GM12873 (cell line): Measurements from ENCODE around the gene COTL1.

Experiments
- CTCF ChIP-seq: IDR thresholded peaks from 2 replicates; pipeline ENCODE4 v1.5.1; 2012; ENCODE audit warnings: low read depth, mild to moderate bottlenecking, moderate library complexity, low read length, control low read depth; ENCODE audit not compliant: insufficient read depth; ENCODE audit errors: missing control alignments

The COTL1 gene

GRCh38 chr16:84617791-84618580, at the start of gene COTL1:
COTL1 (minus strand) TSS chr16:84618078; CDS start chr16:84617914, 164 bp downstream.
- TF ChIP-seq CTCF: no peak

- TF ChIP-seq CTCF: no peak
Measured at GRCh38 chr16:84665843-84666242, 48.0 kb upstream of the COTL1 start.

- TF ChIP-seq CTCF: no peak
Measured at GRCh38 chr16:84665359-84665758, 47.5 kb upstream of the COTL1 start.

GRCh38 chr16:84663433-84664101, 45.7 kb upstream of the COTL1 start:
- TF ChIP-seq CTCF: no peak

GRCh38 chr16:84662471-84662870, 44.6 kb upstream of the COTL1 start:
- TF ChIP-seq CTCF: no peak

GRCh38 chr16:84661418-84662060, 43.7 kb upstream of the COTL1 start:
- TF ChIP-seq CTCF: no peak

GRCh38 chr16:84660973-84661372, 43.1 kb upstream of the COTL1 start:
- no peak for TF ChIP-seq CTCF
